Osteoblast (primary cell): ENCODE results near the gene PIH1D2. TPM values are rescaled to one million over a fixed set of nuclear protein-coding genes. Genes with fewer than 3 reads are reported as not detected.
A peak's percentile ranks its signal among the peaks of the same experiment; 100 is the strongest.
"Not testable (repeated sequence)": the region's sequence is repeated elsewhere in the genome, so short reads cannot be mapped to it uniquely, and the experiment has no call there.

Experiments
- DNase-seq: peaks from one replicate; pipeline ENCODE4 v3.0.0; 2011; ENCODE audit warnings: low spot score, mixed read lengths; ENCODE audit not compliant: insufficient read length; ENCODE audit errors: missing footprints
- H2AFZ ChIP-seq: 2 replicates; pipeline ENCODE4 v1.6.0; 2011; ENCODE audit warnings: mild to moderate bottlenecking, low read length
- H3K27ac ChIP-seq: 2 replicates; pipeline ENCODE4 v1.5.1; 2011; ENCODE audit warnings: mild to moderate bottlenecking, low read depth, low read length, moderate library complexity
- H3K27me3 ChIP-seq: 2 replicates; pipeline ENCODE4 v1.6.0; 2012; ENCODE audit warnings: mild to moderate bottlenecking, control low read depth, inconsistent platforms, low read length, moderate library complexity; ENCODE audit not compliant: insufficient read depth
- H3K36me3 ChIP-seq: 2 replicates; pipeline ENCODE4 v1.5.1; 2011; ENCODE audit warnings: mild to moderate bottlenecking, low read length, control low read depth, moderate library complexity; ENCODE audit not compliant: insufficient read depth
- H3K4me1 ChIP-seq: 2 replicates; pipeline ENCODE4 v1.5.1; 2011; ENCODE audit warnings: mild to moderate bottlenecking, low read length, control low read depth, moderate library complexity; ENCODE audit not compliant: insufficient read depth
- H3K4me2 ChIP-seq: 2 replicates; pipeline ENCODE4 v1.6.0; 2011; ENCODE audit warnings: mild to moderate bottlenecking, low read length; ENCODE audit not compliant: insufficient read depth
- H3K4me3 ChIP-seq: fragments of 200-600 bp; sonication (generic); 3 replicates; pipeline ENCODE4 v1.5.1; 2012; ENCODE audit warnings: mild to moderate bottlenecking, low read length, inconsistent platforms; ENCODE audit not compliant: insufficient read depth
- H3K79me2 ChIP-seq: 2 replicates; pipeline ENCODE4 v1.6.0; 2012; ENCODE audit warnings: mild to moderate bottlenecking, low read length, control low read depth, inconsistent platforms; ENCODE audit not compliant: insufficient read depth
- H3K9me3 ChIP-seq: 2 replicates; pipeline ENCODE4 v1.5.1; 2011; ENCODE audit warnings: low read depth, low read length, control low read depth
- H4K20me1 ChIP-seq: 2 replicates; pipeline ENCODE4 v1.6.0; 2012; ENCODE audit warnings: mild to moderate bottlenecking, low read length, control low read depth; ENCODE audit not compliant: insufficient read depth
- total RNA-seq: library from RNA; depleted of rRNA; stranded (reverse); fragments of >200 nt; gene quantifications from 2 replicates; pipeline ENCODE4 v1.2.3, GENCODE V29; 2012
- TF ChIP-seq, protein P1 (sequence below): IDR thresholded peaks from 2 replicates; pipeline ENCODE4 v1.5.1; 2011; ENCODE audit warnings: mild to moderate bottlenecking, low read depth, low read length, moderate library complexity; ENCODE audit errors: extremely low read depth

Gene PIH1D2
- total RNA-seq, 1 donor, result 2.9 TPM

DNA sequence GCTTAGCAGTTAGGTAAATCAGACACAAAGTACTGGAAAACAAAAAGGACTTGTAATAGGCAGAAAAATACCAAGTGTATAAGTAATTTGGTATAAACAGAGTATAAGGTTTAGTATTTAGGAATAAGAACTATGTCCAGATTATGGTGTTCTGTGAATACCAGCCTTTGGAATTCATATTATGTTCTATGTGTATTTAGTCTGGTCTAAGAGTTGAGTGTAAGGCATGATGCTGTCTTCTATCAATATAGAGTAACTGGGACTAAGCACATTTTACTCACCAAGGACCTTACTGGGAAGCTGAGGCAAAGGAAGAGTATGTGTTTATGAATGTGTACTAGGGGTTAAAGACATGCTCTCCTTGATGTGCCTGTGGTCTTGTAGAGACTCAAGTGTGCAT, 22.4 kb upstream of the PIH1D2 start:
- H2AFZ ChIP-seq, result no peak overlapping the region
- no peaks in the 10 kb centered on the region for H3K79me2 ChIP-seq
- no peak for DNase-seq
- H3K4me1 ChIP-seq, result peaks cover 3% of the 10 kb centered on the region
- H3K4me3 ChIP-seq, result no peak overlapping the region
- TF ChIP-seq, protein P1, sequence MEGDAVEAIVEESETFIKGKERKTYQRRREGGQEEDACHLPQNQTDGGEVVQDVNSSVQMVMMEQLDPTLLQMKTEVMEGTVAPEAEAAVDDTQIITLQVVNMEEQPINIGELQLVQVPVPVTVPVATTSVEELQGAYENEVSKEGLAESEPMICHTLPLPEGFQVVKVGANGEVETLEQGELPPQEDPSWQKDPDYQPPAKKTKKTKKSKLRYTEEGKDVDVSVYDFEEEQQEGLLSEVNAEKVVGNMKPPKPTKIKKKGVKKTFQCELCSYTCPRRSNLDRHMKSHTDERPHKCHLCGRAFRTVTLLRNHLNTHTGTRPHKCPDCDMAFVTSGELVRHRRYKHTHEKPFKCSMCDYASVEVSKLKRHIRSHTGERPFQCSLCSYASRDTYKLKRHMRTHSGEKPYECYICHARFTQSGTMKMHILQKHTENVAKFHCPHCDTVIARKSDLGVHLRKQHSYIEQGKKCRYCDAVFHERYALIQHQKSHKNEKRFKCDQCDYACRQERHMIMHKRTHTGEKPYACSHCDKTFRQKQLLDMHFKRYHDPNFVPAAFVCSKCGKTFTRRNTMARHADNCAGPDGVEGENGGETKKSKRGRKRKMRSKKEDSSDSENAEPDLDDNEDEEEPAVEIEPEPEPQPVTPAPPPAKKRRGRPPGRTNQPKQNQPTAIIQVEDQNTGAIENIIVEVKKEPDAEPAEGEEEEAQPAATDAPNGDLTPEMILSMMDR, result no peak
- H3K27me3 ChIP-seq, result no peaks in the 10 kb centered on the region
- H3K9me3 ChIP-seq, result no peaks in the 10 kb centered on the region
- H3K36me3 ChIP-seq, result peaks cover 34% of the 10 kb centered on the region
- no peak overlapping the region for H3K4me2 ChIP-seq
- no peak overlapping the region for H3K27ac ChIP-seq
- peaks cover under 1% of the 10 kb centered on the region for H4K20me1 ChIP-seq

DNA sequence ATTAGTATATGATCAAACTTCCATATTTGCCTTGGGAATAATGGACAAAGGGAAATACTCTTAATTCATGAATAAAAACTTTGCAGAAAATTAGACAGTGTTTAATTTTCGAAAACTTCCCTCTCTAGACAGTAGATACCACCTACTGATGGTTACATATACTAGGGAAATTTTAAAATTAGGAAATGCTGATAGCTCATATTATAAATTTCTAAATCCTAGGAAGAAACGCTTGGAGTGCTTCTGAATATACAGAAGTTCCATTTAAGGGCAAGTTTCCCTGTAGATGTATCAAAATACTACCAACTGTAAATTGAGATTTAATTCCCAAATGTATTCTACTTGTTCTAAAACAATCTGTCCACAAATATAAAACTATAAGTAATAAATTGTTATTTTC, 21.5 kb upstream of the PIH1D2 start:
- H3K9me3 ChIP-seq, H3K4me1 ChIP-seq, H3K4me3 ChIP-seq, H3K4me2 ChIP-seq, H3K27ac ChIP-seq, H2AFZ ChIP-seq, H3K27me3 ChIP-seq, H3K79me2 ChIP-seq, DNase-seq, H4K20me1 ChIP-seq: not testable (repeated sequence)
- peaks cover 42% of the 10 kb centered on the region for H3K36me3 ChIP-seq

DNA sequence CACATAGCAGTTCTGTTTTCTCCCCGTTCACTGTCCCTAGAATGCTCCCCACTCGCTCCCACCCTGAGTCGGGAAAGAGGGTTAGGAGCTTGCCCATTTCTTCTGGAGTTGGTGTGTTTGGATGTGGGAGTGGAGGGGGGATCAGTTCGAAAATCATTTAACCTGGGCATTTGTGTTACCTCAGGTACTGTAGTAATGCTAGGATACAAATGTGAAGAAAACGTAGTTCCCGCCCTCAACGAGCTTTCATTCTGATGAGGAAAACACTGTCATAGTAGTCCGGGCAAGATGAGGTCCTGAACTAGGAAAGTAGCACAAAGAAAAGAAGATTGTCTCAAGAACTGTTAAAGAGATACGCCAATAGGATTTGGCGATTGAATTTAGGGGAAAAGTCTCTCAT, 13.4 kb upstream of the PIH1D2 start:
- H3K27ac ChIP-seq, result peak overlapping the region; percentile 83
- no peaks in the 10 kb centered on the region for H3K27me3 ChIP-seq
- H4K20me1 ChIP-seq, result peaks cover 8% of the 10 kb centered on the region
- TF ChIP-seq, protein P1, result no peak
- H3K79me2 ChIP-seq, result peaks cover 62% of the 10 kb centered on the region
- peak overlapping the region; percentile 89 for H3K4me2 ChIP-seq
- DNase-seq, result no peak
- peaks cover 67% of the 10 kb centered on the region for H3K36me3 ChIP-seq
- no peaks in the 10 kb centered on the region for H3K9me3 ChIP-seq
- H3K4me1 ChIP-seq, result peaks cover 22% of the 10 kb centered on the region
- H3K4me3 ChIP-seq, result peak overlapping the region; percentile 93
- H2AFZ ChIP-seq, result peak overlapping the region; percentile 92

DNA sequence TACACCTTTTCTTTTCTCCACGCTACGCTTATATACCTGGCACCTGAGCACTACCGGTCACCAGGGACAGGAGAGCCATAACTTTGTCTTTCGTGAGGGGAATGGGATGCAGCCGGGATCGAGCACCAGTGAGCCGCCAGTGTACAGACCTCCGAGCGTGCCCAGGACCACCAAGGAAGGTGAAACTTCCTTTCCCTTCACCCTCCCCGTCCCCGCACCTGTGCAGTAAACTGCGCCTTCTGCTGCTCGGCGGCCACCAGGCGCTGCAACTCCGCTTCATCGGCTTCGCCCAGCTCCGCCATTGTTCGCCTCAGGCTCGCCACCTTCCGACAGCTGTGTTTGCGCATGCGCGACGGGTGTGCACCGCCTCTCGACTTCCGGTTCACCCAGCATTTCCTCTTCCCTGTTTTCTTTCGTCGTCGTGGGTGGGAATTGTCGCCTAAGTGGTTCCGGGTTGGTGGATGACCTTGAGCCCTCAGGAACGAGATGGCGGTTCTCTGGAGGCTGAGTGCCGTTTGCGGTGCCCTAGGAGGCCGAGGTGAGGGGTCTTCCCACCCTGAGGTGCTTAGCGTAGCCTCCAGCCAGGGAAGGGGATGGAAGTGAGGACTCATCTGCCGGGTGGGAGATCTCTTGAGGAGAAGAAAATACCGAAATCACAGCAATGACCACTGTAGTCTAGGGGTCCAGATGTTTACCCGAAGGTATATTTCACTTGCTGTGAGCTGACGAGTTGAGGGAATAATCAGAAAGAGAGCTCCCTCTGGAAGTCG, 12.8 kb upstream of the PIH1D2 start, which contains the start of the genes SDHD and TIMM8B:
Gene SDHD, plus strand, starts transcription at position 452 of the 770 bp plus-strand sequence. Its CDS starts 35 bp downstream, at position 487.
Gene TIMM8B, minus strand, starts transcription at position 335 of the 770 bp plus-strand sequence. Its CDS starts 33 bp downstream, at position 302.
- H3K4me3 ChIP-seq, result peak within 1 kb of the TSS; percentile 93
- H3K79me2 ChIP-seq, result peaks cover 62% of the 10 kb centered on the region
- TF ChIP-seq, protein P1, result peak; percentile 36
- H3K4me1 ChIP-seq, result peaks cover 22% of the 10 kb centered on the region
- no peaks in the 10 kb centered on the region for H3K27me3 ChIP-seq
- peak within 1 kb of the TSS; percentile 89 for H3K4me2 ChIP-seq
- H4K20me1 ChIP-seq, result peaks cover 8% of the 10 kb centered on the region
- H3K36me3 ChIP-seq, result peaks cover 68% of the 10 kb centered on the region
- H2AFZ ChIP-seq, result peak within 1 kb of the TSS; percentile 95
- H3K9me3 ChIP-seq, result no peaks in the 10 kb centered on the region
- peak; percentile 91 for DNase-seq
- peak within 1 kb of the TSS; percentile 83 for H3K27ac ChIP-seq
